Gastrocnemius medialis (tissue), 4 donors: Measurements from ENCODE around the gene WFDC1.

Source experiments
- CTCF ChIP-seq, 5 experiments: fragments of 450-650 bp in 3 of 5; fragments of 200-600 bp in 2 of 5; sonication (generic) in 2 of 5; IDR thresholded peaks in 4 of 5; conservative IDR thresholded peaks in 1 of 5; 1 replicate in 4 of 5; 2 replicates in 1 of 5; pipeline ENCODE4 v1.5.1; 2016 to 2019; ENCODE audit warnings: antibody characterized with exemption in 5 of 5, mild to moderate bottlenecking in 3 of 5, moderate library complexity in 3 of 5
- POLR2A ChIP-seq, 2 donors: fragments of 450-650 bp; IDR thresholded peaks; one replicate each; pipeline ENCODE4 v1.6.1; 2017; ENCODE audit warnings: antibody characterized with exemption in 2 of 2, mild to moderate bottlenecking in 2 of 2, moderate library complexity in 2 of 2

GRCh38 chr16:84356591-84357116 is 62.0 kb downstream of the WFDC1 start:
- TF ChIP-seq CTCF (IDR thresholded peaks at IDR 0.05 in 4 of 5, conservative IDR thresholded peaks at IDR 0.05 in 1 of 5) (no peak), POLR2A (IDR thresholded peaks at IDR 0.05) (no peak)
